Mesendoderm (in vitro differentiated cells): Measurements from ENCODE around the gene RASSF4.
A peak's percentile ranks its signal among the peaks of the same experiment; 100 is the strongest.

Experiments
- DNase-seq: peaks from one replicate; pipeline ENCODE4 v3.0.0; 2013
- H2AK5ac ChIP-seq: 2 replicates; pipeline ENCODE4 v1.6.1; 2013; ENCODE audit warnings: low read length, inconsistent platforms
- H2BK120ac ChIP-seq: 2 replicates; pipeline ENCODE4 v1.6.1; 2013; ENCODE audit warnings: low read depth, mild to moderate bottlenecking, low read length, moderate library complexity, mixed read lengths
- H2BK15ac ChIP-seq: replicated peaks from 2 replicates; pipeline ENCODE4 v1.6.1; 2013; ENCODE audit warnings: low read depth, mild to moderate bottlenecking, moderate library complexity
- H2BK5ac ChIP-seq: 2 replicates; pipeline ENCODE4 v1.6.1; 2013; ENCODE audit warnings: low read length, inconsistent platforms
- H3K18ac ChIP-seq: 2 replicates; pipeline ENCODE4 v1.6.1; 2013; ENCODE audit warnings: mild to moderate bottlenecking, low read length, mixed read lengths
- H3K23ac ChIP-seq: one replicate; pipeline ENCODE4 v1.6.1; 2013; ENCODE audit warnings: low read length
- H3K27ac ChIP-seq: 2 replicates; pipeline ENCODE4 v1.5.1; 2013; ENCODE audit warnings: low read depth, mild to moderate bottlenecking, inconsistent platforms, low read length, moderate library complexity
- H3K27me3 ChIP-seq: 2 replicates; pipeline ENCODE4 v1.6.1; 2013; ENCODE audit warnings: low read length, control low read depth, mild to moderate bottlenecking, inconsistent platforms; ENCODE audit not compliant: insufficient read depth, poor library complexity
- H3K36me3 ChIP-seq: 2 replicates; pipeline ENCODE4 v1.6.1; 2013; ENCODE audit warnings: low read length, inconsistent platforms; ENCODE audit not compliant: control insufficient read depth, insufficient read depth
- H3K4ac ChIP-seq: one replicate; pipeline ENCODE4 v1.6.1; 2013; ENCODE audit warnings: low read depth, mild to moderate bottlenecking, low read length, moderate library complexity
- H3K4me1 ChIP-seq: 2 replicates; pipeline ENCODE4 v1.6.1; 2013; ENCODE audit warnings: low read depth, low read length, inconsistent platforms; ENCODE audit not compliant: control insufficient read depth
- H3K4me2 ChIP-seq: 2 replicates; pipeline ENCODE4 v1.6.1; 2013; ENCODE audit warnings: low read length
- H3K4me3 ChIP-seq: 2 replicates; pipeline ENCODE4 v1.5.1; 2013; ENCODE audit warnings: mild to moderate bottlenecking, low read length
- H3K56ac ChIP-seq: one replicate; pipeline ENCODE4 v1.6.1; 2013; ENCODE audit warnings: low read length
- H3K79me1 ChIP-seq: 2 replicates; pipeline ENCODE4 v1.6.1; 2013; ENCODE audit warnings: low read length, inconsistent platforms
- H3K79me2 ChIP-seq: 2 replicates; pipeline ENCODE4 v1.6.1; 2013; ENCODE audit warnings: mild to moderate bottlenecking, low read length; ENCODE audit not compliant: control insufficient read depth, insufficient read depth
- H3K9ac ChIP-seq: 2 replicates; pipeline ENCODE4 v1.6.1; 2013; ENCODE audit warnings: low read length, inconsistent platforms
- H4K5ac ChIP-seq: one replicate; pipeline ENCODE4 v1.6.1; 2013; ENCODE audit warnings: low read length
- H4K8ac ChIP-seq: one replicate; pipeline ENCODE4 v1.6.1; 2013; ENCODE audit warnings: low read depth, mild to moderate bottlenecking, control low read depth, low read length, moderate library complexity
- WGBS: extraction: QIAGEN DNeasy Blood & Tissue Kit; methylation state at CpG from one replicate; pipeline ENCODE4 v1.1.7; 2013; ENCODE audit warnings: low lambda C conversion rate, missing lambda C conversion rate; ENCODE audit not compliant: insufficient coverage; ENCODE audit errors: extremely low coverage; 5-methylcytosine and 5-hydroxymethylcytosine counted together

Gene RASSF4

GRCh38 chr10:44947371-44948152 is 12.0 kb upstream of the RASSF4 start:
- no peak overlapping the region for H2AK5ac ChIP-seq
- WGBS = no CpG with 5 or more reads among the region's 6 CpGs

DNA sequence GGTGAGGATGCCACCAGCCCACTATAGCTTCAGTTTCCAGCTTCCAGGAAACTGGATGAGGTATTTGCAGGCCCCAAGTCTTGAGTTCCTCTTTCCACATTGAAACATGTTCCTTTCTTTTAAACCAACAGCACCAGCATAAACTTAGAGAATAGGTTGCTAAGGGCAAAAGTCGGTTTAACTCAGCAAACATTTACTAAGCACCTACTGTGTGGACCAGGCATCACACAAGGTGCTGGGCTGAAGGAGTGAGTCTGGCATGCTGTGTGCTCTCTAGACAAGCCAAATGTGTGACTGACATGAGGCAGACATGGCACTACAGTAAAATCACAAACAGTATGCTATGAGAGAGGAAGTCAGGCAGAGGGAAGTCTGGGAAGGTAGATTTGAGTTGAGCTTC is 11.0 kb upstream of the RASSF4 start:
- H3K18ac ChIP-seq = no peak overlapping the region
- H3K27ac ChIP-seq = no peak overlapping the region
- H3K79me1 ChIP-seq = no peaks in the 10 kb centered on the region
- peaks cover 6% of the 10 kb centered on the region for H3K4me1 ChIP-seq
- H2AK5ac ChIP-seq = no peak overlapping the region
- no peak overlapping the region for H3K4me3 ChIP-seq
- H3K27me3 ChIP-seq = no peaks in the 10 kb centered on the region
- H2BK5ac ChIP-seq = no peak overlapping the region
- H3K9ac ChIP-seq = no peak overlapping the region
- no peak overlapping the region for H4K5ac ChIP-seq
- no peak overlapping the region for H3K4me2 ChIP-seq
- no peak overlapping the region for H2BK120ac ChIP-seq
- H2BK15ac ChIP-seq = no peak overlapping the region
- no peak overlapping the region for H4K8ac ChIP-seq
- H3K4ac ChIP-seq = no peak overlapping the region
- no peaks in the 10 kb centered on the region for H3K36me3 ChIP-seq
- WGBS = no CpG with 5 or more reads among the region's 1 CpG
- no peaks in the 10 kb centered on the region for H3K79me2 ChIP-seq
- no peak overlapping the region for H3K56ac ChIP-seq
- no peak overlapping the region for H3K23ac ChIP-seq
- no peak for DNase-seq

More at GRCh38 chr10:44947371-44948152, 12.0 kb upstream of the RASSF4 start:
- Histone ChIP-seq H2BK5ac (no peak overlapping the region), H3K18ac (no peak overlapping the region), H3K4me3 (no peak overlapping the region), H3K4me1 (peaks cover under 1% of the 10 kb centered on the region), H3K4ac (no peak overlapping the region), H3K27me3 (no peaks in the 10 kb centered on the region), H2BK15ac (no peak overlapping the region), H4K5ac (no peak overlapping the region), H3K4me2 (no peak overlapping the region), H3K36me3 (no peaks in the 10 kb centered on the region), H4K8ac (no peak overlapping the region), H3K56ac (no peak overlapping the region), H3K79me2 (no peaks in the 10 kb centered on the region), H3K23ac (no peak overlapping the region), H3K27ac (no peak overlapping the region), H2BK120ac (no peak overlapping the region), H3K79me1 (no peaks in the 10 kb centered on the region), H3K9ac (no peak overlapping the region)
- peak; percentile 37 for DNase-seq

- Histone ChIP-seq H2BK15ac (no peak overlapping the region), H3K79me1 (no peaks in the 10 kb centered on the region), H3K4me2 (no peak overlapping the region), H2AK5ac (no peak overlapping the region), H3K36me3 (no peaks in the 10 kb centered on the region), H3K4me3 (no peak overlapping the region), H3K79me2 (no peaks in the 10 kb centered on the region), H3K56ac (no peak overlapping the region), H3K27ac (no peak overlapping the region), H3K4me1 (peaks cover 6% of the 10 kb centered on the region), H3K23ac (no peak overlapping the region), H4K8ac (no peak overlapping the region), H2BK120ac (no peak overlapping the region), H3K18ac (no peak overlapping the region), H3K9ac (no peak overlapping the region), H2BK5ac (no peak overlapping the region), H4K5ac (no peak overlapping the region), H3K27me3 (no peaks in the 10 kb centered on the region), H3K4ac (no peak overlapping the region)
- no CpG with 5 or more reads among the region's 5 CpGs for WGBS
- no peak for DNase-seq
Observed at GRCh38 chr10:44949127-44949802, 10.3 kb upstream of the RASSF4 start.

DNA sequence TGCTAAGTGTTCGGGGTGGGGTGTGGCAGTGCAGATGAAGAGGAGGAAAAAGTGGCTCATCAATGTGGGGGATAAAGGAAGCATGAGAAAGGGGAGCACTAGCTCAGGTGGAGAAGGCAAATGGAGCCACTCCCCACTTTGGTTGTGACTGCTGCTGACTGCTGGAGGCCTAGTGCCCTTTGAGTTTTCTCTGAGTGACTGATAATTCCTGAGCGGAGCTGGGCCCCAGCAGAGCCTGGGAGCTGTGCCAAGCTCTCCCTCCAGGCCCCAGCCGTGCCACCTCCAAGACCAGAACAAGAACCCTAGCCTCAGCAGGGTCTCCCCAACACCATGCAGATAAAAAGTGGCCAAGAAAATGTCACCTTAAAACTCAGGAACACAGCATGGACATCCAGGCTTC is 9.7 kb upstream of the RASSF4 start:
- Histone ChIP-seq H3K4ac (no peak overlapping the region), H3K9ac (no peak overlapping the region), H2BK120ac (no peak overlapping the region), H3K4me1 (peaks cover 6% of the 10 kb centered on the region), H4K5ac (no peak overlapping the region), H3K4me3 (no peak overlapping the region), H3K79me2 (no peaks in the 10 kb centered on the region), H2BK15ac (no peak overlapping the region), H3K27ac (no peak overlapping the region), H3K4me2 (no peak overlapping the region), H4K8ac (no peak overlapping the region), H2AK5ac (no peak overlapping the region), H3K79me1 (no peaks in the 10 kb centered on the region), H3K23ac (no peak overlapping the region), H3K18ac (no peak overlapping the region), H3K56ac (no peak overlapping the region), H2BK5ac (no peak overlapping the region), H3K36me3 (no peaks in the 10 kb centered on the region), H3K27me3 (no peaks in the 10 kb centered on the region)
- no CpG with 5 or more reads among the region's 3 CpGs for WGBS
- no peak for DNase-seq

DNA sequence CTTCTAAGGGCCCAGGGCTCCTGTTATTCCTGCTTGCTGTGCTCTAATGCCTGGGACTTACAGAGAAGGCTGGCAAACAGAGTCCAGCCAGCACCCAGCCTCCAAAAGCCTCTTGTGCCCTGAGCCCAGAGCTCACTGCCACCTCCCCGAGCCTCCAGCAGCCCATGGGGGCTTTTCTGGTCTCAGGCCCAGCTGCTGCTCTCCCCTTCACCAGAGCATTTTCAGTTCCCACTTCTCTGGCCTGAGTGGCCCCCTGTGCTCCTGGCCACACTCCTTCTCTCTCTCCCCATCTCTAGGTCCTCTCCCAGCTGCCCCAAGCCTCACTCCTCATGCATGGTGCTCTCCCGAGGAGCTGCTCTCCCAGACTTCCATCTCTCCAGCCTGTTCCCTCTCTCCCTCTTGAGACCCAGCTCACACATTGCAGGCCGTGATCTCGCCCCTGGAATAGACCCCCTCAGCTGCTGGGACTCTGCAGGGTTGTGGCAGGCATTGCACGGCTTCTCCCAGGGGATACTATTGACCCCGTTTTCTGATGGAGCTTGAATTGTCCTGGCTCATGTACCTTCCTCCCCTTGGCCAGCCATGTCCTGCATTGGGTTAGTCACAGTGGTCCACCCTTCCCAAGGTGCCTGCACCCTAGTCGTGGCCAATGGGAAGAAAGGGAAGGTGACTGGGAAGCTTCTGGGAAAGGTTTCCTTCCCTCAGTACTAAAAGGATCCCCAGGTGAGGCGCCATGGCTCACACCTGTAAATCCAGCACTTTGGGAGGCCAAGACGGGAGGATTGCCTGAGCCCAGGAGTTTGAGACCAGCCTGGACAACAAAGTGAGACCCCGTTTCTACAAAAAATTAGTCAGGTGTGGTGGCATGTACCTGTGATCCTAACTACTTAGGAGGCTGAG is 9.0 kb upstream of the RASSF4 start:
- no peaks in the 10 kb centered on the region for H3K79me1 ChIP-seq
- H3K9ac ChIP-seq = no peak overlapping the region
- H3K27me3 ChIP-seq = no peaks in the 10 kb centered on the region
- H2BK15ac ChIP-seq = no peak overlapping the region
- no peak overlapping the region for H3K4ac ChIP-seq
- no peak overlapping the region for H4K5ac ChIP-seq
- no peaks in the 10 kb centered on the region for H3K36me3 ChIP-seq
- WGBS = no CpG with 5 or more reads among the region's 10 CpGs
- no peak overlapping the region for H4K8ac ChIP-seq
- no peak overlapping the region for H3K23ac ChIP-seq
- H3K4me1 ChIP-seq = peaks cover 6% of the 10 kb centered on the region
- no peak overlapping the region for H3K4me3 ChIP-seq
- H2BK5ac ChIP-seq = no peak overlapping the region
- no peak overlapping the region for H2AK5ac ChIP-seq
- no peak overlapping the region for H3K4me2 ChIP-seq
- H3K79me2 ChIP-seq = no peaks in the 10 kb centered on the region
- no peak for DNase-seq
- H3K18ac ChIP-seq = no peak overlapping the region
- H3K56ac ChIP-seq = no peak overlapping the region
- H2BK120ac ChIP-seq = no peak overlapping the region
- H3K27ac ChIP-seq = no peak overlapping the region
